MM.1S (cell line): ENCODE measurements around the gene PCDHGA5.
A peak's percentile ranks its signal among the peaks of the same experiment; 100 is the strongest.

ENCODE experiments used
- DNase-seq: peaks from one replicate; pipeline ENCODE4 v3.0.0-alpha.2; 2015
- H2AFZ ChIP-seq: fragments of 300-600 bp; sonication (generic); 2 replicates; pipeline ENCODE4 v1.6.0; 2016; ENCODE audit warnings: antibody characterized with exemption, low read length
- H3F3A ChIP-seq: fragments of 300-600 bp; sonication (generic); 2 replicates; pipeline ENCODE4 v1.6.1; 2016; ENCODE audit warnings: mild to moderate bottlenecking, antibody characterized with exemption, low read length, moderate library complexity, mixed read lengths; ENCODE audit not compliant: insufficient read depth
- H3K27ac ChIP-seq: fragments of 300-600 bp; sonication (generic); 2 replicates; pipeline ENCODE4 v1.5.1; 2016; ENCODE audit warnings: mild to moderate bottlenecking, low read length
- H3K27me3 ChIP-seq: fragments of 300-600 bp; sonication (generic); replicated peaks from 2 replicates; pipeline ENCODE4 v1.6.0; 2016; ENCODE audit warnings: low read length; ENCODE audit not compliant: insufficient read depth
- H3K36me3 ChIP-seq: fragments of 300-600 bp; sonication (generic); replicated peaks from 2 replicates; pipeline ENCODE4 v1.6.1; 2016; ENCODE audit warnings: mild to moderate bottlenecking, low read length, mixed read lengths; ENCODE audit not compliant: insufficient read depth
- H3K4me1 ChIP-seq: fragments of 300-600 bp; sonication (generic); 2 replicates; pipeline ENCODE4 v1.6.1; 2016; ENCODE audit warnings: low read length, mixed read lengths
- H3K4me2 ChIP-seq: fragments of 300-600 bp; sonication (generic); 2 replicates; pipeline ENCODE4 v1.6.0; 2016; ENCODE audit warnings: low read depth, low read length
- H3K4me3 ChIP-seq: fragments of 300-600 bp; sonication (generic); 2 replicates; pipeline ENCODE4 v1.5.1; 2016; ENCODE audit warnings: low read length, mixed read lengths
- H3K79me2 ChIP-seq: fragments of 300-600 bp; sonication (generic); 2 replicates; pipeline ENCODE4 v1.6.1; 2016; ENCODE audit warnings: mixed run types, low read length, mixed read lengths
- H3K9ac ChIP-seq: fragments of 300-600 bp; sonication (generic); 2 replicates; pipeline ENCODE4 v1.6.1; 2016; ENCODE audit warnings: low read length, mixed read lengths
- H3K9me2 ChIP-seq: fragments of 300-600 bp; sonication (generic); replicated peaks from 2 replicates; pipeline ENCODE4 v1.6.1; 2016; ENCODE audit warnings: mild to moderate bottlenecking, low read length, mixed read lengths; ENCODE audit not compliant: insufficient read depth
- H3K9me3 ChIP-seq: fragments of 300-600 bp; sonication (generic); replicated peaks from 2 replicates; pipeline ENCODE4 v1.6.1; 2016; ENCODE audit warnings: mild to moderate bottlenecking, low read length, mixed read lengths; ENCODE audit not compliant: insufficient read depth
- H4K20me1 ChIP-seq: fragments of 300-600 bp; sonication (generic); 2 replicates; pipeline ENCODE4 v1.6.1; 2016; ENCODE audit warnings: mild to moderate bottlenecking, low read length, moderate library complexity, mixed read lengths; ENCODE audit not compliant: insufficient read depth
- CTCF ChIP-seq: fragments of 300-600 bp; sonication (generic); IDR thresholded peaks from 2 replicates; pipeline ENCODE4 v1.5.1; 2016; ENCODE audit warnings: antibody characterized with exemption, low read length, mixed read lengths
- EZH2 ChIP-seq: fragments of 300-600 bp; sonication (generic); optimal IDR thresholded peaks from 2 replicates; pipeline ENCODE3; 2017; ENCODE audit warnings: low read depth, mild to moderate bottlenecking, antibody characterized with exemption, low read length, mixed read lengths
- EZH2phosphoT487 ChIP-seq: fragments of 300-600 bp; sonication (generic); IDR thresholded peaks from 2 replicates; pipeline ENCODE4 v1.6.1; 2018; ENCODE audit warnings: antibody characterized with exemption, low read length

The PCDHGA5 gene

GRCh38 chr5:141349917-141350619 is 13.9 kb upstream of the PCDHGA5 start, which contains the start of gene PCDHGB1:
Gene PCDHGB1 (plus strand): TSS chr5:141350099. CDS start chr5:141350261, 162 bp downstream.
- H3F3A ChIP-seq = no peaks in the 10 kb centered on the region
- H3K9me2 ChIP-seq = no peaks in the 10 kb centered on the region
- H3K27ac ChIP-seq = no peak within 1 kb of the TSS
- no peaks in the 10 kb centered on the region for H4K20me1 ChIP-seq
- no peak within 1 kb of the TSS for H3K9ac ChIP-seq
- DNase-seq = peak; percentile 75
- H3K79me2 ChIP-seq = no peaks in the 10 kb centered on the region
- H3K4me2 ChIP-seq = peak within 1 kb of the TSS; percentile 69
- 0 out of 2 replicates have a peak, but pooled peaks cover 6% of the 10 kb centered on the region for H3K27me3 ChIP-seq
- no peaks in the 10 kb centered on the region for H3K36me3 ChIP-seq
- H2AFZ ChIP-seq = peak within 1 kb of the TSS; percentile 67
- no peaks in the 10 kb centered on the region for H3K4me1 ChIP-seq
- TF ChIP-seq CTCF (peak; percentile 72), EZH2phosphoT487 (no peak)
- no peaks in the 10 kb centered on the region for H3K9me3 ChIP-seq
- peak within 1 kb of the TSS; percentile 39 for H3K4me3 ChIP-seq

GRCh38 chr5:141351591-141351990 is 12.4 kb upstream of the PCDHGA5 start:
- no peak overlapping the region for H3K4me2 ChIP-seq
- H3K9me3 ChIP-seq = no peaks in the 10 kb centered on the region
- H3K79me2 ChIP-seq = no peaks in the 10 kb centered on the region
- no peak for TF ChIP-seq CTCF
- TF ChIP-seq EZH2phosphoT487 = no peak
- no peak for TF ChIP-seq EZH2
- no peaks in the 10 kb centered on the region for H3K36me3 ChIP-seq
- H3K9ac ChIP-seq = no peak overlapping the region
- no peak overlapping the region for H2AFZ ChIP-seq
- no peak for DNase-seq
- no peaks in the 10 kb centered on the region for H4K20me1 ChIP-seq
- H3K27ac ChIP-seq = no peak overlapping the region
- no peaks in the 10 kb centered on the region for H3K4me1 ChIP-seq
- no peaks in the 10 kb centered on the region for H3K9me2 ChIP-seq
- no peaks in the 10 kb centered on the region for H3F3A ChIP-seq
- no peak overlapping the region for H3K4me3 ChIP-seq
- 0 out of 2 replicates have a peak, but pooled peaks cover 6% of the 10 kb centered on the region for H3K27me3 ChIP-seq

GRCh38 chr5:141354900-141355469 is 9.0 kb upstream of the PCDHGA5 start, which contains the start of gene PCDHGA4:
Gene PCDHGA4 (plus strand): TSS chr5:141355021. CDS start chr5:141355108, 87 bp downstream.
- Histone ChIP-seq H3K4me3 (no peak within 1 kb of the TSS), H3K9ac (no peak within 1 kb of the TSS), H3K27ac (no peak within 1 kb of the TSS), H3K27me3 (0 out of 2 replicates have a peak, but pooled peaks cover 6% of the 10 kb centered on the region), H3K36me3 (no peaks in the 10 kb centered on the region), H3K79me2 (no peaks in the 10 kb centered on the region), H4K20me1 (no peaks in the 10 kb centered on the region), H3K9me3 (no peaks in the 10 kb centered on the region), H3K4me1 (no peaks in the 10 kb centered on the region), H3K9me2 (no peaks in the 10 kb centered on the region), H2AFZ (peak within 1 kb of the TSS; percentile 16; the same call in 1 of the 2 replicates), H3K4me2 (0 out of 2 replicates have a peak within 1 kb of the TSS, but pooled peaks have one; percentile 8), H3F3A (no peaks in the 10 kb centered on the region)
- TF ChIP-seq CTCF (peak; percentile 54), EZH2 (no peak), EZH2phosphoT487 (no peak)
- no peak for DNase-seq
